ENCODE results near the gene DDX1.

Gene DDX1

GRCh38 chr2:15605721-15606120, 14.1 kb downstream of the DDX1 start:
- Histone ChIP-seq H3K27ac (ENCODE audit: extremely low read depth, low read depth, low read length) (no peak overlapping the region), H3K4me3 (ENCODE audit: low read depth, low read length) (no peak overlapping the region), H3K9me3 (ENCODE audit: control insufficient read depth, insufficient read depth, low read depth, low read length) (no peaks in the 10 kb centered on the region), H3K36me3 (ENCODE audit: control insufficient read depth in 2 of 2, insufficient read depth in 1 of 2, low read length in 2 of 2) (peaks cover 93 to 99% of the 10 kb centered on the region in 2 experiments), H3K4me1 (ENCODE audit: control insufficient read depth, insufficient read depth, low read length) (no peaks in the 10 kb centered on the region)
- TF ChIP-seq SCRT1 (tag by site-specific recombination; IDR thresholded peaks at IDR 0.05; ENCODE audit: borderline replicate concordance) (no peak), ZSCAN30 (tag by site-specific recombination; IDR thresholded peaks at IDR 0.05) (no peak), ZNF184 (tag by site-specific recombination; IDR thresholded peaks at IDR 0.05) (no peak), ZNF214 (tag by site-specific recombination; IDR thresholded peaks at IDR 0.05; ENCODE audit: borderline replicate concordance) (no peak), ZNF266 (tag by site-specific recombination; IDR thresholded peaks at IDR 0.05; ENCODE audit: low read depth) (no peak), ZNF366 (tag by site-specific recombination; conservative IDR thresholded peaks at IDR 0.05) (no peak), ZBTB1 (tag by site-specific recombination; IDR thresholded peaks at IDR 0.05) (no peak), ZNF768 (tag by site-specific recombination; IDR thresholded peaks at IDR 0.05) (no peak), ZNF24 (tag by site-specific recombination; IDR thresholded peaks at IDR 0.05) (no peak), ZNF274 (IDR thresholded peaks at IDR 0.05; ENCODE audit: low read length) (no peak), ZNF274 (tag by site-specific recombination; IDR thresholded peaks at IDR 0.05; ENCODE audit: borderline replicate concordance) (no peak)
- TF ChIP-seq, protein P1, sequence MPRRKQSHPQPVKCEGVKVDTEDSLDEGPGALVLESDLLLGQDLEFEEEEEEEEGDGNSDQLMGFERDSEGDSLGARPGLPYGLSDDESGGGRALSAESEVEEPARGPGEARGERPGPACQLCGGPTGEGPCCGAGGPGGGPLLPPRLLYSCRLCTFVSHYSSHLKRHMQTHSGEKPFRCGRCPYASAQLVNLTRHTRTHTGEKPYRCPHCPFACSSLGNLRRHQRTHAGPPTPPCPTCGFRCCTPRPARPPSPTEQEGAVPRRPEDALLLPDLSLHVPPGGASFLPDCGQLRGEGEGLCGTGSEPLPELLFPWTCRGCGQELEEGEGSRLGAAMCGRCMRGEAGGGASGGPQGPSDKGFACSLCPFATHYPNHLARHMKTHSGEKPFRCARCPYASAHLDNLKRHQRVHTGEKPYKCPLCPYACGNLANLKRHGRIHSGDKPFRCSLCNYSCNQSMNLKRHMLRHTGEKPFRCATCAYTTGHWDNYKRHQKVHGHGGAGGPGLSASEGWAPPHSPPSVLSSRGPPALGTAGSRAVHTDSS (tag by site-specific recombination; IDR thresholded peaks at IDR 0.05), result no peak
- TF ChIP-seq, protein P2, sequence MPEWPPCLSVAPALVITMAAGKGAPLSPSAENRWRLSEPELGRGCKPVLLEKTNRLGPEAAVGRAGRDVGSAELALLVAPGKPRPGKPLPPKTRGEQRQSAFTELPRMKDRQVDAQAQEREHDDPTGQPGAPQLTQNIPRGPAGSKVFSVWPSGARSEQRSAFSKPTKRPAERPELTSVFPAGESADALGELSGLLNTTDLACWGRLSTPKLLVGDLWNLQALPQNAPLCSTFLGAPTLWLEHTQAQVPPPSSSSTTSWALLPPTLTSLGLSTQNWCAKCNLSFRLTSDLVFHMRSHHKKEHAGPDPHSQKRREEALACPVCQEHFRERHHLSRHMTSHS (tag by site-specific recombination; IDR thresholded peaks at IDR 0.05), result no peak
- TF ChIP-seq, protein P3, sequence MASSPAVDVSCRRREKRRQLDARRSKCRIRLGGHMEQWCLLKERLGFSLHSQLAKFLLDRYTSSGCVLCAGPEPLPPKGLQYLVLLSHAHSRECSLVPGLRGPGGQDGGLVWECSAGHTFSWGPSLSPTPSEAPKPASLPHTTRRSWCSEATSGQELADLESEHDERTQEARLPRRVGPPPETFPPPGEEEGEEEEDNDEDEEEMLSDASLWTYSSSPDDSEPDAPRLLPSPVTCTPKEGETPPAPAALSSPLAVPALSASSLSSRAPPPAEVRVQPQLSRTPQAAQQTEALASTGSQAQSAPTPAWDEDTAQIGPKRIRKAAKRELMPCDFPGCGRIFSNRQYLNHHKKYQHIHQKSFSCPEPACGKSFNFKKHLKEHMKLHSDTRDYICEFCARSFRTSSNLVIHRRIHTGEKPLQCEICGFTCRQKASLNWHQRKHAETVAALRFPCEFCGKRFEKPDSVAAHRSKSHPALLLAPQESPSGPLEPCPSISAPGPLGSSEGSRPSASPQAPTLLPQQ (tag by site-specific recombination; IDR thresholded peaks at IDR 0.05), result no peak
- ChIA-PET POLR2A (no interaction called here), CTCF (no interaction called here)

DNA sequence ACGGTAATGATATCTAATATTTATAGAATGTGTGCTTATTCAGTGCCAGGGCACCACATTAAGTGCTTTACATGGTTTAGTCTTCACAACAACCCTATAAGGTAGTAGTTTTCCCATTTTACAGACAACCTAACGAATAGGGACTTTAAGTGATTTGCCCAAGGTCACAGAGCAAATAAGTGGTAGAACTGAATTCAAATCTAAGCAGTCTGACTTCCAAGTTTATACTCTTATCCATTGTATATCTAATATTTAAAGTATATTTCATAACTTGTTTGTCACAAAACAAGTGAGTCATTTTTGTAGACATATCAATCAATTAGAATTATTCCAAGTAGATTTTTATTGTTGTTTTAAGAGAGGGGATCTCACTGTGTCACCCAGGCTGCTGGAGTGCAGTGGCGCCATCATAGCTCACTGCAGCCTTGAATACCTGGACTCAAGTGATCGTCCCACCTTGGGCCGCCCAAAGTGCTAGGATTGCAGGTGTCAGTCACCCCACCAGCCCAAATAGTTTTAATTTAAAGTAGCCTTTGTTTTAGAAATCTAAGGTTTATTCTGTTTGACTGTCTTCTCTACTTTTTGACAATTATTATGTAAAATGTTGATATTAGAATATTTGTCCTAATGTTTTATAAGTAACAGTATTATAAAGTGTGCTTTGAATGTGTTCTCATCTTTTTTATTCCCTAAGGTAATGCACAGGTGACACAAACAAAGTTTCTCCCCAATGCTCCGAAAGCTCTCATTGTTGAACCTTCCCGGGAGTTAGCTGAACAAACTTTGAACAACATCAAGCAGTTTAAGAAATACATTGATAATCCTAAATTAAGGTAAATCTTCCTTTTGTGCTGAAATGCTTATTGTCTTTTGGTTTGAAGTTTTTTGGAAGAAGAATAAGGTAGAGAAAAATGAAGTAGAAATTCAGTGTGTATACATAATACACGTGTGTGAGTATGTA, 15.1 kb downstream of the DDX1 start:
- no peaks in the 10 kb centered on the region for H3K9me3 ChIP-seq (ENCODE audit: control insufficient read depth, insufficient read depth, low read depth, low read length)
- ChIA-PET POLR2A (no interaction called here), CTCF (no interaction called here)
- H3K4me3 ChIP-seq (ENCODE audit: low read depth, low read length), result no peak overlapping the region
- no peaks in the 10 kb centered on the region for H3K4me1 ChIP-seq (ENCODE audit: control insufficient read depth, insufficient read depth, low read length)
- TF ChIP-seq ZNF112 (tag by site-specific recombination; IDR thresholded peaks at IDR 0.05), result no peak
- no peak overlapping the region for H3K27ac ChIP-seq (ENCODE audit: extremely low read depth, low read depth, low read length)
- peaks cover 85 to 88% of the 10 kb centered on the region in 2 experiments for H3K36me3 ChIP-seq (ENCODE audit: control insufficient read depth in 2 of 2, insufficient read depth in 1 of 2, low read length in 2 of 2)

GRCh38 chr2:15607709-15608391, 16.2 kb downstream of the DDX1 start:
- ChIA-PET CTCF (no interaction called here), POLR2A (no interaction called here)
- peaks cover 76 to 77% of the 10 kb centered on the region in 2 experiments for H3K36me3 ChIP-seq (ENCODE audit: control insufficient read depth in 2 of 2, insufficient read depth in 1 of 2, low read length in 2 of 2)
- no peak for TF ChIP-seq ZNF18 (tag by site-specific recombination; IDR thresholded peaks at IDR 0.05)
- no peak for TF ChIP-seq ZNF629 (tag by site-specific recombination; IDR thresholded peaks at IDR 0.05)
- TF ChIP-seq, protein P4, sequence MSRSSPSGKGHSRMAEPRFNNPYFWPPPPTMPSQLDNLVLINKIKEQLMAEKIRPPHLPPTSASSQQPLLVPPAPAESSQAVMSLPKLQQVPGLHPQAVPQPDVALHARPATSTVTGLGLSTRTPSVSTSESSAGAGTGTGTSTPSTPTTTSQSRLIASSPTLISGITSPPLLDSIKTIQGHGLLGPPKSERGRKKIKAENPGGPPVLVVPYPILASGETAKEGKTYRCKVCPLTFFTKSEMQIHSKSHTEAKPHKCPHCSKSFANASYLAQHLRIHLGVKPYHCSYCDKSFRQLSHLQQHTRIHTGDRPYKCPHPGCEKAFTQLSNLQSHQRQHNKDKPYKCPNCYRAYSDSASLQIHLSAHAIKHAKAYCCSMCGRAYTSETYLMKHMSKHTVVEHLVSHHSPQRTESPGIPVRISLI (tag by site-specific recombination; IDR thresholded peaks at IDR 0.05), result no peak
- no peak for TF ChIP-seq ZNF223 (tag by site-specific recombination; IDR thresholded peaks at IDR 0.05)
- H3K4me1 ChIP-seq (ENCODE audit: control insufficient read depth, insufficient read depth, low read length), result no peaks in the 10 kb centered on the region
- H3K4me3 ChIP-seq (ENCODE audit: low read depth, low read length), result no peak overlapping the region
- no peaks in the 10 kb centered on the region for H3K9me3 ChIP-seq (ENCODE audit: control insufficient read depth, insufficient read depth, low read depth, low read length)
- H3K27ac ChIP-seq (ENCODE audit: extremely low read depth, low read depth, low read length), result no peak overlapping the region
